Mesodermal cell (in vitro differentiated cells): Measurements from ENCODE around the gene TOR1A.
A peak's percentile ranks its signal among the peaks of the same experiment; 100 is the strongest.

Experiments used
- H3K27ac ChIP-seq: 2 replicates; pipeline ENCODE4 v1.7.0; 2013; ENCODE audit warnings: mild to moderate bottlenecking, low read depth, low read length, moderate library complexity; ENCODE audit not compliant: severe bottlenecking
- H3K36me3 ChIP-seq: 2 replicates; pipeline ENCODE4 v1.7.1; 2013; ENCODE audit warnings: mild to moderate bottlenecking, low read length, moderate library complexity; ENCODE audit not compliant: control insufficient read depth, insufficient read depth
- H3K4me1 ChIP-seq: one replicate; pipeline ENCODE4 v1.7.1; 2013; ENCODE audit warnings: mild to moderate bottlenecking, low read length; ENCODE audit not compliant: insufficient read depth, control insufficient read depth, poor library complexity, severe bottlenecking
- H3K4me3 ChIP-seq: 2 replicates; pipeline ENCODE4 v1.7.0; 2013; ENCODE audit warnings: low read length, control low read depth, mild to moderate bottlenecking; ENCODE audit not compliant: insufficient read depth, poor library complexity, severe bottlenecking; ENCODE audit errors: extremely low read depth
- H3K9me3 ChIP-seq: 2 replicates; pipeline ENCODE4 v1.7.1; 2013; ENCODE audit warnings: mild to moderate bottlenecking, low read length, moderate library complexity; ENCODE audit not compliant: control insufficient read depth
- WGBS, 2 experiments: methylation state at CpG; one replicate each; pipeline ENCODE4 v1.1.5; 2013; ENCODE audit warnings: missing lambda C conversion rate in 2 of 2; ENCODE audit not compliant: insufficient coverage in 2 of 2; 5-methylcytosine and 5-hydroxymethylcytosine counted together

The TOR1A gene

DNA sequence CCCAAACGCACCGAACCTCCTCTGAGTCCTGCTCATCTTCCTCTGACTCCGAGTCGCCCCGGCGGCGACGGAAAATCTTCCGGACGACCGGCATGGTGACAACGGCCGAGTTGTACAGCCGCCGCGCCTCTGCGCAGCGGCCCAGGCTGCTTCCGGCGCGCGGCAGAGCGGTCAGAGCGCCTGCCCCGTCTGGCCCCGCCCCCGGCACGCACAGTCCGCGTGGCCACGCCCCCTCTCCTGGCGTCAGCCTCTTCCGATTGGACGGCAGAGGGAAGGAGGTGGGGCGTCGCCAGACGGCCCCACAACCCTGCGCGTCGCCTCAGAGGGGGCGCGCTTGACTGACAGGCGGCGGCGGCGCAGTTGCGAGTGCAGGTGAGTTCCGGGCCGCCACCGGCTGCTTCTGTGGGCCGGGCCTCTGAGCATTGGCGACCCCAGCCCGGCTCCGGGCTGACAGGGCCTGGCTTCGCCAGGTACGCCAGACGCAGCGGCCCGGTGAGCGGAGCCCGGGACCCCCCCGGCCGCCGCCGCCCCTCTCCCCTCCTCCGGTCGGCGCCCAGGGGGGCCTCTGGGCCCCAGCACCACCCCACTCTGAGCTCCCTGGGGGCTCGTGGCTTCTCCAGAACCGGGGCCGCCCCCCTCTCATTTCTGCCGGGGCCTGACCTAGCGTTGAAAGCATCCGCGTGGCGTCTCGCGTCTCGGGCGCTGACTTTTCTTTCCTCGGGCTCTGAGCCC is 11.4 kb upstream of the TOR1A start, which contains the start of the genes C9orf78 and USP20:
Gene C9orf78 (minus strand): TSS at position 148 of the 732 bp plus-strand sequence. CDS start 54 bp downstream, at position 94.
Gene USP20 (plus strand): TSS at position 331 of the 732 bp plus-strand sequence. CDS start 17,098 bp downstream, outside the sequence.
- H3K9me3 ChIP-seq: no peaks in the 10 kb centered on the region
- H3K4me3 ChIP-seq: peak within 1 kb of the TSS; percentile 99
- peak within 1 kb of the TSS; percentile 41 for H3K27ac ChIP-seq
- H3K36me3 ChIP-seq: peaks cover 36% of the 10 kb centered on the region
- peaks cover 25% of the 10 kb centered on the region for H3K4me1 ChIP-seq
- WGBS, 2 experiments: 0% methylated on average over 56 to 75 of the region's 81 CpGs

- H3K9me3 ChIP-seq: no peaks in the 10 kb centered on the region
- peaks cover 22% of the 10 kb centered on the region for H3K4me1 ChIP-seq
- H3K27ac ChIP-seq: peak overlapping the region; percentile 41
- WGBS, 2 experiments: 5 to 6% methylated on average over 27 to 32 of the region's 32 CpGs
- H3K4me3 ChIP-seq: peak overlapping the region; percentile 99
- H3K36me3 ChIP-seq: peaks cover 42% of the 10 kb centered on the region
Measured at GRCh38 chr9:129834489-129835127, 10.7 kb upstream of the TOR1A start.

DNA sequence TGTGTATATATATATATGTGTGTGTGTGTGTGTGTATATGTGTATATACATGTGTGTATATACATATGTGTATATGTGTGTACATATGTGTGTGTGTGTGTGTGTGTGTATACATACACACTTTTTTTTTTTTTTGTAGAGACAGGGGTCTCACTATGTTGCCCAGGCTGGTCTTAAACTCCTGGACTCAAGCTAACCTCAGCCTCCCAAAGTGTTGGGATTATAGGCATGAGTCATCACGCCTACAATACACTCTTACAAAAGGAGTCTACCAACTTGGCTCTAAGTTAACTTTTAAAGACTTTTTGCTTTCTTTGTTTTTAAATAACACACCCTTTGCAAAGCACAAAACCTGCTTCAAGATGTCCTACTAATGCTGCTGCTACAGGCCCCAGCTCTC is 9.0 kb upstream of the TOR1A start:
- Histone ChIP-seq H3K27ac (no peak overlapping the region), H3K4me1 (peaks cover 12% of the 10 kb centered on the region), H3K9me3 (no peaks in the 10 kb centered on the region), H3K4me3 (no peak overlapping the region), H3K36me3 (peaks cover 57% of the 10 kb centered on the region)
- 100% methylated on average over 1 of the region's 1 CpG for WGBS, 2 experiments

- WGBS, 2 experiments: 94 to 98% methylated on average over 9 to 10 of the region's 10 CpGs
- Histone ChIP-seq H3K27ac (no peak overlapping the region), H3K4me1 (peaks cover 2% of the 10 kb centered on the region), H3K9me3 (no peaks in the 10 kb centered on the region), H3K4me3 (no peak overlapping the region), H3K36me3 (peaks cover 69% of the 10 kb centered on the region)
Measured at GRCh38 chr9:129828969-129829368, 5.0 kb upstream of the TOR1A start.

DNA sequence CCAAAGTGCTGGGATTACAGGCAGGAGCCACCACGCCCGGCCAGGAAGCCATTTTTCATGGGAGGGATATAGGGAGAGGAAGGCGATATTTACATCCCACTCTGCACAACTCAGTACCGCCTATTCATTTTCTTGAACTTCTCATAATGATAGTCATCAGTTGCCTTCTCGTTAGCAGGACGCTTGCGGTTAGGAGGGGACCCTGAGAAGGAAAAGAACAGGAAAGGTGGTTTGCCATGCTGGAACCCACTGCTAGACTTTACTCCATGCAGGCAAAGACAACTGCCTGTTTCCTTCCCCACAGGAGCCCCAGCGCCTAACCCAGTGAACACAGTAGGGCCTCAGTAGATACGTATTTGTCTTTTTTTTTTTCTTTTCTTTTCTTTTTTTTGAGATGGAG is 4.1 kb upstream of the TOR1A start:
- 100% methylated on average over 5 of the region's 9 CpGs for WGBS, 2 experiments

DNA sequence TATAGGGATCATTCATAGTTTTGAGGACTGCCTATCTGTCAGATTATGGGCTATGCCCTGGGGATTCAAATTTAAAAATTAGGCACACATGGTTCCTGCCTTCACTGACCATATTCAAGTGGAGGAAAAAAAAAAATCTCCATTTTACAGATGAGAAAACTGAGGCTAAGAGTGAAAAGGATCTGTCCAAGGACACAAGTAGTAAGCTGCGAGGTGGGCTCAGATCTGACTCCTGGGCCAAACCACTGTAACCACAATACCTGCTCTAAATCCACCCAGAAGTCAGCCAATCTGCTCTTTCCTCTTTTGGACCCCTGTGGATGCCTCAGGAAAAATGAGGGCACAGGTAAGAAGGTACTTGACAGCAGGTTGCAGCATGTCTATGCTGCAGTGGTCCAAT is 2.8 kb upstream of the TOR1A start:
- Histone ChIP-seq H3K27ac (no peak overlapping the region), H3K4me1 (peaks cover 3% of the 10 kb centered on the region), H3K4me3 (no peak overlapping the region), H3K36me3 (peaks cover 59% of the 10 kb centered on the region), H3K9me3 (no peaks in the 10 kb centered on the region)
- WGBS, 2 experiments: no CpG with 5 or more reads among the region's 1 CpG

More for the DNA sequence above, 4.1 kb upstream of the TOR1A start:
- H3K4me1 ChIP-seq: no peaks in the 10 kb centered on the region
- H3K36me3 ChIP-seq: peaks cover 61% of the 10 kb centered on the region
- H3K27ac ChIP-seq: no peak overlapping the region
- H3K9me3 ChIP-seq: no peaks in the 10 kb centered on the region
- no peak overlapping the region for H3K4me3 ChIP-seq

DNA sequence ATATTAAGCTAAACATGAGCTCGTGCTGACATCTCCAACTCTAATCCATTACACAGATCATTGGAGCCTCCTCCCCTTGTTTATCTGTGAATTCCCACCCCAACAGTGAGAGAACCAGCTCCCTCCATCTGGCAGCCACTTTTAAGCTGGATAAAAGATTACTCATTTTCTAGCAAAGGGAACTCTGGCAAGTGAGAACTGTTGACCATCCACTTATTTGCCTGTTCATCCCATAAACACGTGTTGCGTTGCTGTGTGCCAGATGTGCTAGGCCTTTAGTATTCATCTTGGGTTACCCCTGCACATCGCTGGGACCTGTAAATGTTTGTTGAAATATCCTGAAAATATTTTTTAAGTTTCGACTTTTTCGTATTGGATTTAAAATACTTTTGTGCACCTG is 2.4 kb upstream of the TOR1A start:
- Histone ChIP-seq H3K27ac (no peak overlapping the region), H3K4me3 (no peak overlapping the region), H3K9me3 (no peaks in the 10 kb centered on the region), H3K4me1 (peaks cover 3% of the 10 kb centered on the region), H3K36me3 (peaks cover 59% of the 10 kb centered on the region)
- WGBS, 2 experiments: 98 to 100% methylated on average over 1 to 4 of the region's 6 CpGs

DNA sequence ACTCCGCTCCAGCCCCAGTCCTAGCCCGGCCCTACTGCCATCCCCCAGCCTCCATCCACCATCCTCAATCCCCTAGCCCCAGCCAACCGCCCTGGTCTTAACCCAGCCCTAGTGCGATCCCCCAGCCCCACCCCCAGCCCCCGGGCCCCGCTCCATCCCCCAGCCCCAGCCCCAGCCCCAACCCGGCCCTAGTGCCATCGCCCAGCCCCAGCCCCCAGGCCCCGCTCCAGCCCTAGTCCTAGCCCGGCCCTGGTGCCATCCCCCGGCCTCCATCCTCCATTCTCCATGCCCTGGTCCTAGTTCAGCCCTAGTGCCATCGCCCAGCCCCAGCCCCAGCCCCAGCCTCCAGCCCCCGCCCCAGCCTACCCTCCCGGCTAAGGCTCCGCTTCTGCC is 398 bp downstream of the TOR1A start:
- peak overlapping the region; percentile 79 for H3K4me3 ChIP-seq
- peak overlapping the region; percentile 45 for H3K27ac ChIP-seq
- no peaks in the 10 kb centered on the region for H3K9me3 ChIP-seq
- peaks cover 57% of the 10 kb centered on the region for H3K36me3 ChIP-seq
- WGBS, 2 experiments: 0% methylated on average over 2 of the region's 15 CpGs; no CpG with 5 or more reads in 1 of the 2 experiments
- peaks cover 3% of the 10 kb centered on the region for H3K4me1 ChIP-seq

DNA sequence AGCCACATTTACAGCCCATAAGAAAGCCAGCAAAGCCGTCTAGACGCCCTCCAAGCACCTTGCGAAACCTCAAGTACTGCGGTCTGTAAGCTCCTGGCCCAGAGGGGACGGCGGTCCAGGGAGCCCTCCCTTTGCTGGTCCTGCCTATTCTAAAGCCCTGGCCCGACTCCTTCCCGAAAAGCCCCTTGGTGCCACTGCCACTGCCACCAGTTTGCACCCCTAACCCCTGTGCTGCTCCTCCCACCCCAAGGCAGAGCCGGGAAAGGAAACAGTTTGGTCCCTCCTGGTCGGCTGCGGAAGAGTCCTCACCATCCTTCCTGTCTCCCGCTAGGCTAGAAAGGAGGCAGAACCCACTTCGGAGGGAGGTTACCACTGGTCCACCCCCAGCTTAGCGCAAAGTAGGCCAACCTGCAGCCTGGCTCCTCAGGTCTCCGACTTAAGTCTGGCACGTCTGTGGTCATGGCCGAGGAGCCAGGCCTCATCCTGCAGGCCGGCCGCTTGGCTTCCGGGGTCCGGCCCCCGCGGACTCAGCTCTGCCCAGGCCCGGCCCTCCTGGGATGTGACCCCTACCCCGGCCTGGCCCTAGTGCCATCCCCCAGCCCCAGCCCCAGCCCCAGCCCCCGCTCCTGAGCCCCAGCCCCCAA is 916 bp downstream of the TOR1A start:
- WGBS, 2 experiments: 24 to 28% methylated on average over 20 to 25 of the region's 26 CpGs
- H3K27ac ChIP-seq: no peak overlapping the region
- H3K4me1 ChIP-seq: peaks cover 3% of the 10 kb centered on the region
- peaks cover 59% of the 10 kb centered on the region for H3K36me3 ChIP-seq
- peak overlapping the region; percentile 79 for H3K4me3 ChIP-seq
- no peaks in the 10 kb centered on the region for H3K9me3 ChIP-seq

GRCh38 chr9:129816501-129817435 is 7.2 kb downstream of the TOR1A start:
- H3K4me1 ChIP-seq: no peaks in the 10 kb centered on the region
- no peak overlapping the region for H3K4me3 ChIP-seq
- 86 to 88% methylated on average over 11 to 13 of the region's 14 CpGs for WGBS, 2 experiments
- peaks cover 82% of the 10 kb centered on the region for H3K36me3 ChIP-seq
- no peak overlapping the region for H3K27ac ChIP-seq
- no peaks in the 10 kb centered on the region for H3K9me3 ChIP-seq
